ENCODE measurements around the gene XPO4. TPM values are rescaled to one million over a fixed set of nuclear protein-coding genes. Genes with fewer than 3 reads are reported as not detected.

Gene XPO4
- total and polyA plus RNA-seq, 7 donors = 1.8 to 26.8 (median 15.6) TPM

- Histone ChIP-seq H3K4me1 (peaks cover 0 to 6% (median 0%) of the 10 kb centered on the region in 4 donors), H3K36me3 (no peaks in the 10 kb centered on the region), H3K4me3 (no peak overlapping the region), H3K27me3 (no peaks in the 10 kb centered on the region), H3K9me3 (no peaks in the 10 kb centered on the region), H3K27ac (no peak overlapping the region)
- intact Hi-C loops (cut with DNase I) = no loop called here
- WGBS, 2 donors = 95 to 98% methylated on average over 6 of the region's 6 CpGs
- DNase-seq = no peak
- TF ChIP-seq EP300 (IDR thresholded peaks at IDR 0.05) (no peak), POLR2AphosphoS5 (IDR thresholded peaks at IDR 0.05) (no peak), CTCF (IDR thresholded peaks at IDR 0.05) (no peak), POLR2A (IDR thresholded peaks at IDR 0.05) (no peak)
Measured at GRCh38 chr13:20727856-20728255, 174.7 kb downstream of the XPO4 start.

Other genes with a start within 250 kb of the XPO4 start
- gene IL17D, start 199.0 kb downstream of the XPO4 start, total RNA-seq = 1 to 10 TPM; 1.4 to 3.2 (median 1.6) TPM
- under 1 TPM in 2 of 3 donors, not detected in 1; 0.52 to 0.60 TPM for gene IL17D, start 199.0 kb downstream of the XPO4 start, polyA plus RNA-seq
- gene EEF1AKMT1, start 128.8 kb downstream of the XPO4 start, total RNA-seq = 10 to 100 TPM; 10.0 to 17.8 (median 12.1) TPM
- gene EEF1AKMT1, start 128.8 kb downstream of the XPO4 start, polyA plus RNA-seq = 1 to 10 TPM; 5.8 to 7.8 (median 7.1) TPM
- 10 to 100 TPM; 21.8 to 45.5 (median 28.2) TPM for gene LATS2, start 158.8 kb upstream of the XPO4 start, total RNA-seq
- gene LATS2, start 158.8 kb upstream of the XPO4 start, polyA plus RNA-seq = 1 to 10 TPM; 3.7 to 4.6 (median 4.2) TPM
- 100 to 1,000 TPM in 1 of 4 donors, 10 to 100 TPM in 3; 60.9 to 114 (median 75.7) TPM for gene SAP18, start 237.4 kb upstream of the XPO4 start, total RNA-seq
- 100 to 1,000 TPM in 2 of 3 donors, 10 to 100 TPM in 1; 61.7 to 108 (median 108) TPM for gene SAP18, start 237.4 kb upstream of the XPO4 start, polyA plus RNA-seq

All from sigmoid colon (tissue), 7 donors.